ENCODE data around the gene USE1.

Gene USE1

GRCh38 chr19:17259118-17259780 is 44.1 kb downstream of the USE1 start:
- no peak for DNase-seq

GRCh38 chr19:17259934-17260333 is 44.8 kb downstream of the USE1 start:
- DNase-seq: no peak

DNA sequence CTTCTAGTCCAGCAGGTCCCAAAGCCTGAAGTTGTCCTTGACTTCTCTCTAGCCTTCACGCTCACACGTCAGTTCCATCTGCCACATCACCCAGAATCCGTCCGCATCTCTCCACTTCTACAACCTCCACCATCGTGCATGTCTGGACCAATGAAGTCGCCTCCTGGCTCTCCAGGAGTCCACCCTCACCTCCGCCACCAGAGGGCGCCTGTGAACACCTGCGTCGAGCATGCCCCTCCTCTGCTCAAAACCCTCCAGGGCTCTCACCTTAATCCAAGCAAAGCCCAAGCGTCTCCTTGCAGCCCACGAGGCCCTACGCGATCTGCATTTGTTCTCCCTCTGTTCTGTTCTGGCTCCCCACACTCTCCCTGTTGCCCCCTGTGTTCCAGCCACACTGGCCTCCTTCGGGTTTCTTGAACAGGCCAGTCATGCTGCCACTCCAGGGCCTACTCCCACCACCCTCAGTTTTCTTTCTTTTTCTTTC is 45.7 kb downstream of the USE1 start:
- DNase-seq: peak; percentile 91

- no peak for DNase-seq
Measured at GRCh38 chr19:17262557-17262956, 47.4 kb downstream of the USE1 start.

- DNase-seq: no peak
Measured at GRCh38 chr19:17263712-17264640, 48.8 kb downstream of the USE1 start.

DNA sequence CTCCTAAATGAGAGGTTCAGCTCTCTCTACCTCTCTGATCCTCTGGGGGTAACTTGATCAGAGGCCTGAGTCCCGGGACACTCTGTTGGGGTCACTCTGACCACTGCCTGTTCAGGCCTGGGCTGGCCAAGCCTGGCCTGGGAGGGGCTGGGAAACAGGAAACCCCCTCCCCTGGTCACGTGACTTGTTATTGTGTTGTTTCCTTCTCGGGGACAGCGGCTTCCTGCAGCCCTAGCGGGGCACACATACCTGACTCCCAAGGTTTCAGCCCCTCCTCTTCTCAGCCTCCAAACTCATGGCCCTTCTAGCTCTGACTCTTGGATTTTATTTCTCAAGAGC is 49.5 kb downstream of the USE1 start, which contains the start of gene USHBP1:
USHBP1 (minus strand) TSS at position 105 of the 339 bp plus-strand sequence. CDS start 446 bp downstream, outside the sequence.
- no peak for DNase-seq

DNA sequence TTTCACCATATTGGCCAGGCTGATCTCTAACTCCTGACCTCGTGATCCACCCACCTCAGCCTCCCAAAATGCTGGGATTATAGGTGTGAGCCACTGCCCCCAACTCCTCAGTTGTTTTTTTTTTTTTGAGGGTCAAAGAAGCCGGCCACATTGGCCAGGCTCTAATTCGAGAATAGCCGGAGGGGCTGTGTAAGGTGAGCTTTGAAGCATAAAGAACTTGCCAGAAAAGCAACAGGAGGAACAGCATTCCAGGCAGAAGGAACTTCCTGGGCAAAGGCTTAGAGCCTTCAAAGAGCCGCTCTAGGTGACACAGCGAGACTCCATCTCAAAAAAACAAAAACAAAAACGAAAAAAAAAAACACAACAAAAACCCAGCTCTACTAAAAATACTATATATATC is 50.9 kb downstream of the USE1 start:
- DNase-seq: no peak

DNA sequence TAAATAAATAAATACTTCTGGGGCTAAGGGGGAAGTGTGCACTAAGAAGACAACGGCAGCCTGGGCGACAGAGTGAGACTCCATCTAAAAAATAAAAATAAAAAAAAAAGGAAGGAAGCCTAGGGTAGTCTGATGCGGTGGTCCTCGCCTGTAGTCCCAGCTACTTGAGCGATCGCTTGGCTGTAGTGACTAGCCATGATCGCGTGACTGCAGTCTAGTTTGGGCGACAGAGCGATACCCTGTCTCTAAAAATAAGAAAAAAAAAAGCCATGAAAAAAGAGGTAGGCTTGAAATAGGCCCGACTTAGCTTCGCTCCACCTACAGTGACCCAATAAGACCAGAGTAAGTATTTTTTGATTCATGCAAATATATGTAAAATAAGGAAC is 51.4 kb downstream of the USE1 start:
- no peak for DNase-seq

GRCh38 chr19:17266975-17267788 is 52.0 kb downstream of the USE1 start, which contains the start of gene BABAM1:
TSS of gene BABAM1 (plus strand) at chr19:17267443. CDS start at chr19:17268807, 1,364 bp downstream.
- peak; percentile 89 for DNase-seq

DNA sequence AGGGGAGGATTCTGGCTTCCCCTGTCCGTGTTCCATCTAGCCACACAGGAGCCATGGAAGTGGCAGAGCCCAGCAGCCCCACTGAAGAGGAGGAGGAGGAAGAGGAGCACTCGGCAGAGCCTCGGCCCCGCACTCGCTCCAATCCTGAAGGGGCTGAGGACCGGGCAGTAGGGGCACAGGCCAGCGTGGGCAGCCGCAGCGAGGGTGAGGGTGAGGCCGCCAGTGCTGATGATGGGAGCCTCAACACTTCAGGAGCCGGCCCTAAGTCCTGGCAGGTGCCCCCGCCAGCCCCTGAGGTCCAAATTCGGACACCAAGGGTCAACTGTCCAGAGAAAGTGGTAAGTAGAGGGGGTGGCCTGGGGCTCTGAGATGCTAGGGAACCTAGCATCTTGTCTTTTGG is 53.6 kb downstream of the USE1 start:
- no peak for DNase-seq

Data from stimulated activated CD4-positive, alpha-beta T cell treated with anti-CD3 and anti-CD28 coated beads, Interleukin-4, amount 100 ng/mL, for 1 hour (primary cell).